T-cell (primary cell): ENCODE results near the gene ESRRG. TPM values are rescaled to one million over a fixed set of nuclear protein-coding genes. Genes with fewer than 3 reads are reported as not detected.

Source experiments
- ATAC-seq, 4 experiments: fragments of 200-7000 bp in 3 of 4; fragments of 150-1000 bp in 1 of 4; cut with Tn5 transposase; replicated peaks in 1 of 4; 1 replicate in 3 of 4; 2 replicates in 1 of 4; pipeline ENCODE4 v1.10.0; 2021; ENCODE audit warnings: moderate library complexity in 3 of 4, mild to moderate bottlenecking in 2 of 4, moderate number of reproducible peaks in 1 of 4
- CTCF ChIA-PET, 2 donors: fragments of 300-600 bp; sonication (Branson Sonifier 250); formaldehyde crosslinking; loops; one replicate each; lab custom pipeline; 2022; ENCODE audit warnings: antibody characterized with exemption in 2 of 2; lab: Charles Lee
- POLR2A ChIA-PET, 2 donors: fragments of 300-600 bp; sonication (Branson Sonifier 250); formaldehyde crosslinking; loops; one replicate each; lab custom pipeline; 2022; ENCODE audit warnings: antibody characterized with exemption in 2 of 2; lab: Charles Lee
- DNase-seq, 35 experiments: peaks; one replicate each; pipeline versions ENCODE4 v3.0.0 to v3.0.0-alpha.2; 2013 to 2023
- H3K27ac ChIP-seq: one replicate; pipeline ENCODE4 v1.5.1; 2013; ENCODE audit warnings: low read length
- H3K27me3 ChIP-seq, 2 experiments: replicated peaks in 1 of 2; 1 replicate in 1 of 2; 2 replicates in 1 of 2; pipeline versions ENCODE4 v1.6.1 to v1.7.0; 2013; ENCODE audit warnings: low read length in 1 of 2, mixed read lengths in 1 of 2; ENCODE audit not compliant: control insufficient read depth in 2 of 2, insufficient read depth in 2 of 2; ENCODE audit errors: extremely low read depth in 1 of 2
- H3K36me3 ChIP-seq, 2 donors: 1 replicate in 1 of 2; 2 replicates in 1 of 2; pipeline versions ENCODE4 v1.6.1 to v1.7.0; 2013; ENCODE audit warnings: low read length in 1 of 2; ENCODE audit not compliant: control insufficient read depth in 2 of 2, insufficient read depth in 1 of 2; ENCODE audit errors: extremely low read depth in 1 of 2
- H3K4me1 ChIP-seq, 2 experiments: 1 replicate in 1 of 2; 2 replicates in 1 of 2; pipeline versions ENCODE4 v1.6.1 to v1.7.0; 2013; ENCODE audit warnings: low read length in 2 of 2, mixed read lengths in 1 of 2; ENCODE audit not compliant: insufficient read depth in 2 of 2, control insufficient read depth in 1 of 2; ENCODE audit errors: extremely low read depth in 1 of 2
- H3K4me3 ChIP-seq, 2 donors: 1 replicate in 1 of 2; 2 replicates in 1 of 2; pipeline versions ENCODE4 v1.5.1 to v1.7.0; 2013; ENCODE audit warnings: mild to moderate bottlenecking in 2 of 2, low read length in 1 of 2, moderate library complexity in 1 of 2; ENCODE audit not compliant: control insufficient read depth in 1 of 2; ENCODE audit errors: extremely low read depth in 1 of 2
- H3K9me3 ChIP-seq: 2 replicates; pipeline ENCODE4 v1.7.0; 2013
- H3K27ac Mint-ChIP-seq, 2 donors: one replicate each; pipeline ENCODE4 v1.8.0; 2020 to 2021; ENCODE audit warnings: mild to moderate bottlenecking in 2 of 2, mixed read lengths in 2 of 2
- H3K27me3 Mint-ChIP-seq, 2 donors: one replicate each; pipeline ENCODE4 v1.8.0; 2021 to 2022; ENCODE audit warnings: mixed read lengths in 2 of 2
- H3K36me3 Mint-ChIP-seq: one replicate; pipeline ENCODE4 v1.8.0; 2021; ENCODE audit warnings: mixed read lengths
- H3K4me1 Mint-ChIP-seq, 3 donors: one replicate each; pipeline ENCODE4 v1.8.0; 2020 to 2022; ENCODE audit warnings: mixed read lengths in 3 of 3, mild to moderate bottlenecking in 1 of 3
- H3K4me3 Mint-ChIP-seq, 3 donors: one replicate each; pipeline ENCODE4 v1.8.0; 2020 to 2022; ENCODE audit warnings: mild to moderate bottlenecking in 3 of 3, mixed read lengths in 3 of 3, moderate library complexity in 3 of 3
- H3K9me3 Mint-ChIP-seq, 3 donors: one replicate each; pipeline ENCODE4 v1.8.0; 2020 to 2022; ENCODE audit warnings: mixed read lengths in 3 of 3
- WGBS: methylation state at CpG from one replicate; pipeline ENCODE4 v1.1.5; 2013; ENCODE audit warnings: missing lambda C conversion rate; ENCODE audit not compliant: insufficient coverage; 5-methylcytosine and 5-hydroxymethylcytosine counted together
- total RNA-seq, 35 experiments: library from RNA in 6 of 35; stranded (reverse) in 6 of 35; fragments of 120-200 nt in 1 of 35; gene quantifications; one replicate each; pipeline versions ENCODE4 v1.2.1 to v1.2.4 and lab custom pipeline; 2013 to 2026

The ESRRG gene
- total RNA-seq, 5 donors from 2014 or later (not counting 1 experiment from before 2014, with no cell fraction given), result 0.13 TPM; not detected in 4

- Mint-ChIP-seq H3K36me3 (no peaks in the 10 kb centered on the region), H3K27me3 (no peaks in the 10 kb centered on the region), H3K27ac (no peak overlapping the region), H3K4me3 (no peak overlapping the region), H3K9me3 (peaks cover 3 to 7% (median 5%) of the 10 kb centered on the region in 3 donors), H3K4me1 (no peaks in the 10 kb centered on the region)
- ChIA-PET CTCF (no interaction called here), POLR2A (no interaction called here)
- Histone ChIP-seq H3K4me1 (no peaks in the 10 kb centered on the region), H3K9me3 (no peaks in the 10 kb centered on the region), H3K4me3 (no peak overlapping the region), H3K27ac (no peak overlapping the region), H3K27me3 (no peaks in the 10 kb centered on the region), H3K36me3 (no peaks in the 10 kb centered on the region)
- DNase-seq, result no peak
- no peak for ATAC-seq
- 60% methylated on average over 1 of the region's 3 CpGs for WGBS
These were observed 96.0 kb downstream of the ESRRG start for GRCh38 chr1:216627252-216627651.

- no peaks in the 10 kb centered on the region for H3K27me3 Mint-ChIP-seq
- no peak overlapping the region for H3K27ac Mint-ChIP-seq
- peaks cover 6 to 9% (median 6%) of the 10 kb centered on the region in 3 donors for H3K9me3 Mint-ChIP-seq
- H3K27ac ChIP-seq, result no peak overlapping the region
- H3K4me3 ChIP-seq, result no peak overlapping the region
- CTCF ChIA-PET, result interaction anchor here in 1 of 2 donors (0.5 kb wide), 1 partner anchor 630 kb away, joined by 13 read pairs; no protein-coding TSS in a partner anchor
- H3K4me1 Mint-ChIP-seq, result no peaks in the 10 kb centered on the region
- DNase-seq (no peak), ATAC-seq (no peak)
- POLR2A ChIA-PET, result no interaction called here
- no peaks in the 10 kb centered on the region for H3K27me3 ChIP-seq
- 91% methylated on average over 2 of the region's 6 CpGs for WGBS
- no peaks in the 10 kb centered on the region for H3K36me3 Mint-ChIP-seq
- H3K9me3 ChIP-seq, result no peaks in the 10 kb centered on the region
- no peak overlapping the region for H3K4me3 Mint-ChIP-seq
- no peaks in the 10 kb centered on the region for H3K4me1 ChIP-seq
- H3K36me3 ChIP-seq, result no peaks in the 10 kb centered on the region
These were observed 96.7 kb downstream of the ESRRG start for GRCh38 chr1:216626394-216627067.

GRCh38 chr1:216621536-216621935 is 101.7 kb downstream of the ESRRG start:
- no peaks in the 10 kb centered on the region for H3K4me1 Mint-ChIP-seq
- Histone ChIP-seq H3K9me3 (no peaks in the 10 kb centered on the region), H3K4me3 (no peak overlapping the region), H3K27me3 (no peaks in the 10 kb centered on the region), H3K4me1 (no peaks in the 10 kb centered on the region), H3K27ac (no peak overlapping the region), H3K36me3 (no peaks in the 10 kb centered on the region)
- H3K27me3 Mint-ChIP-seq, result no peaks in the 10 kb centered on the region
- ChIA-PET CTCF (no interaction called here), POLR2A (no interaction called here)
- H3K36me3 Mint-ChIP-seq, result no peaks in the 10 kb centered on the region
- no peak overlapping the region for H3K4me3 Mint-ChIP-seq
- H3K9me3 Mint-ChIP-seq, result peaks cover 6 to 14% (median 10%) of the 10 kb centered on the region in 3 donors
- no peak overlapping the region for H3K27ac Mint-ChIP-seq
- no peak for ATAC-seq
- DNase-seq, result no peak

- POLR2A ChIA-PET, result no interaction called here
- ATAC-seq, result no peak
- H3K27me3 Mint-ChIP-seq, result no peaks in the 10 kb centered on the region
- no peak for DNase-seq
- no peaks in the 10 kb centered on the region for H3K36me3 Mint-ChIP-seq
- CTCF ChIA-PET, result no interaction called here
- WGBS, result no CpG with 5 or more reads among the region's 5 CpGs
- H3K4me1 ChIP-seq, result no peaks in the 10 kb centered on the region
- peaks cover 13 to 15% (median 14%) of the 10 kb centered on the region in 3 donors for H3K9me3 Mint-ChIP-seq
- H3K27ac ChIP-seq, result no peak overlapping the region
- no peak overlapping the region for H3K4me3 ChIP-seq
- H3K4me3 Mint-ChIP-seq, result no peak overlapping the region
- H3K36me3 ChIP-seq, result no peaks in the 10 kb centered on the region
- H3K4me1 Mint-ChIP-seq, result no peaks in the 10 kb centered on the region
- no peaks in the 10 kb centered on the region for H3K9me3 ChIP-seq
- H3K27ac Mint-ChIP-seq, result no peak overlapping the region
- H3K27me3 ChIP-seq, result no peaks in the 10 kb centered on the region
These were observed 106.0 kb downstream of the ESRRG start for GRCh38 chr1:216617081-216617875.

- H3K27ac Mint-ChIP-seq, result no peak overlapping the region
- CTCF ChIA-PET, result no interaction called here
These were observed 106.8 kb downstream of the ESRRG start for GRCh38 chr1:216616425-216616824.

GRCh38 chr1:216614011-216614934 is 109.0 kb downstream of the ESRRG start:
- H3K4me1 Mint-ChIP-seq, result no peaks in the 10 kb centered on the region
- no peaks in the 10 kb centered on the region for H3K36me3 ChIP-seq
- no peak overlapping the region for H3K4me3 ChIP-seq
- H3K27me3 Mint-ChIP-seq, result no peaks in the 10 kb centered on the region
- no peak overlapping the region for H3K27ac ChIP-seq
- H3K9me3 ChIP-seq, result no peaks in the 10 kb centered on the region
- 82% methylated on average over 7 of the region's 12 CpGs for WGBS
- DNase-seq (no peak), ATAC-seq (no peak)
- H3K27ac Mint-ChIP-seq, result no peak overlapping the region
- no peaks in the 10 kb centered on the region for H3K27me3 ChIP-seq
- H3K4me1 ChIP-seq, result no peaks in the 10 kb centered on the region
- peaks cover 5 to 11% (median 7%) of the 10 kb centered on the region in 3 donors for H3K9me3 Mint-ChIP-seq
- POLR2A ChIA-PET, result no interaction called here
- no peaks in the 10 kb centered on the region for H3K36me3 Mint-ChIP-seq
- CTCF ChIA-PET, result no interaction called here
- H3K4me3 Mint-ChIP-seq, result no peak overlapping the region

More at GRCh38 chr1:216616425-216616824, 106.8 kb downstream of the ESRRG start:
- Histone ChIP-seq H3K27me3 (no peaks in the 10 kb centered on the region), H3K9me3 (no peaks in the 10 kb centered on the region), H3K36me3 (no peaks in the 10 kb centered on the region), H3K27ac (no peak overlapping the region), H3K4me3 (no peak overlapping the region), H3K4me1 (no peaks in the 10 kb centered on the region)
- no peak for ATAC-seq
- POLR2A ChIA-PET, result no interaction called here
- H3K36me3 Mint-ChIP-seq, result no peaks in the 10 kb centered on the region
- H3K9me3 Mint-ChIP-seq, result peaks cover 8 to 13% (median 11%) of the 10 kb centered on the region in 3 donors
- H3K4me3 Mint-ChIP-seq, result no peak overlapping the region
- WGBS, result no CpG with 5 or more reads among the region's 4 CpGs
- no peak for DNase-seq
- H3K27me3 Mint-ChIP-seq, result no peaks in the 10 kb centered on the region
- no peaks in the 10 kb centered on the region for H3K4me1 Mint-ChIP-seq
